Endometrial microvascular endothelial cells (primary cell): ENCODE data around the gene LMO2. TPM values are rescaled to one million over a fixed set of nuclear protein-coding genes. Genes with fewer than 3 reads are reported as not detected.

ENCODE experiments used
- in situ Hi-C: cut with HindIII; loops from 2 replicates; pipeline ENCODE4 v1.10.0; 2017; ENCODE audit warnings: low sequenced_read_pairs, low pct_unique_long_range_greater_than_20kb; ENCODE audit errors: inconsistent ontology term
- total RNA-seq: library from RNA; depleted of rRNA; stranded (reverse); fragments of >200 nt; gene quantifications from one replicate; pipeline ENCODE4 v1.2.3, GENCODE V29; 2015; ENCODE audit errors: inconsistent ontology term

The LMO2 gene
- total RNA-seq, 1 donor from 2014 or later, result 7.7 TPM

- in situ Hi-C loops, result no loop called here
Observed at GRCh38 chr11:33893711-33894397, 2.0 kb upstream of the LMO2 start.

GRCh38 chr11:33892906-33893594 is 1.2 kb upstream of the LMO2 start:
- in situ Hi-C loops, result no loop called here

DNA sequence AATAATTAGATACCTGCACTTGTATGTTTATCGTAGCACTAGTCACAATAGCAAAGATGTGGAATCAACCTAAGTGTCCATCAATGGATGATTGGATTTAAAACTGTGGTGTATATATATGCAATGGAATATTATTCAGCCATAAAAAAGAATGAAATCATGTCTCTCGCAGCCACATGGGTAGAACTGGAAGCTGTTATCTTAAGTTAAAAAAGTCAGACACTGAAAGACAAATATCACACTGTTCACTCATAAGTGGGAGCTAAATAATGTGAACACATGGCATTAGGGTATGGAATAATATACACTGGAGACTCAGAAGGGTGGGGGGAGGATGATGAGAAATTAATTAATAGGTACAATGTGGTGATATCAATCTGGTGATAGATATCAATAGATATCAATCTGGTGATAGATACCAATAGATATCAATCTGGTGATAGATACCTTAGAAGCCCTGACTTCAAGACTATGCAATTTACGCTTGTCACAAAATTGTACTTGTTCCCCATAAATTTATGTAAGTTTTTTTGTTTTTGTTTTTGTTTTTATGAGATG is 2.0 kb downstream of the LMO2 start:
- in situ Hi-C loops, result no loop called here

GRCh38 chr11:33889296-33889695 is 2.6 kb downstream of the LMO2 start:
- in situ Hi-C loops, result no loop called here

DNA sequence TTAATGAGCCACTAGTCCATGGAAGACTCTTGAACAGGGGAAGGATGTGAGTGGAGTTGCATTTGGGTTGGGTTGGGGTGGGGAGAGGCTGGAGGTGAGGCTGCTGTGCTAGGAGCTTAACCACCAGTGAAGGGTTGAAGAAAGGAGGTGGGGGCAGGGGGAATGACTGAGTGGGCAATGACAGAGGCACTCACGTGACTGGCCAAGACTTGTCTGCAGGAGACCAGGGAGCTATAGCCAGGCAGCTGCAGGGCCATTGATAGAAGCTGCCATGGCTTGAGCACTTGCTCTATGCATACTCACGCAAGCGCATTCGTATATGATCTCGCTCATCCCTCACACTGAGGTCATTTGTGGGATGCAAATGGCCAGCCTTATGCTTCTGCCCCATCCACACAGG is 4.0 kb downstream of the LMO2 start:
- in situ Hi-C loops, result no loop called here

- in situ Hi-C loops, result no loop called here
Observed at GRCh38 chr11:33885338-33886005, 6.4 kb downstream of the LMO2 start.

DNA sequence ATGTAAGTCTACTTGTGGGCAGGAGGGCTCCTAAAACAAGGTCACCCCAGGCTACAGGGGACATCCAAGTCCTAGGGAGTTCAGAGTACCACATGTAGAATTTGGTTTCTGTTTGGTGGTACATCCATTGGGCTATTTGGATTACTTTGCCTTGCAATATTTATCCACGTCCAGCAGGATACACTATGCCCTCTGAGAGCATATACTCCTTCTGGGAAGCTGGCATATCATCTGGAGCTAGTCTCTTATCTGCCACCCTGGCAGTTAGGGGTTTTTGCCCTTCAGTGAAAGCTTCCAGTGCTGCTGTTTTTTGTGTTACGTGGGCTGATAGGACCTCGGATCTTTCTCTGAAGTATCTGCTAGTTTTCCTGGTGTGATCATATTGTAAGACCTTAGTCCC is 7.3 kb downstream of the LMO2 start:
- in situ Hi-C loops, result no loop called here

DNA sequence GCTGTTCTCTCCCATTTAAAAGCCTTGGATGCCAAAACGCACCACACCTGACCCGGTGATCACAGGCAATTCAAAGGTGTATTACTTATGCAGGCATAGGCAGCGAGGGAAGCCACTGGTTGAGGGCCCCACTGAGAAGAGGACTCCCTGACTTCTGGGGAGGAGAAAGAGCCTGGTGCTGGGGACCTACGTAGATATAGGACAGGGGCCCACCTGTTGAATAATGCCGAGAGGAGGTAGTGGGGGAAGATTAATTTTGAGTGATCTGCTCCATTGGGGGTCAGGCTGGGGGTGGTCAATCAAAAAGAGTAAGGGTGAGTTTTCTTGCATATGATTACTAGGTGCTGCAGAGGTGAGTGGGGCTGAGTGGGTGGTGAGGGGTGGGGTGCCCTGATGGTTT is 7.8 kb downstream of the LMO2 start:
- in situ Hi-C loops, result no loop called here

DNA sequence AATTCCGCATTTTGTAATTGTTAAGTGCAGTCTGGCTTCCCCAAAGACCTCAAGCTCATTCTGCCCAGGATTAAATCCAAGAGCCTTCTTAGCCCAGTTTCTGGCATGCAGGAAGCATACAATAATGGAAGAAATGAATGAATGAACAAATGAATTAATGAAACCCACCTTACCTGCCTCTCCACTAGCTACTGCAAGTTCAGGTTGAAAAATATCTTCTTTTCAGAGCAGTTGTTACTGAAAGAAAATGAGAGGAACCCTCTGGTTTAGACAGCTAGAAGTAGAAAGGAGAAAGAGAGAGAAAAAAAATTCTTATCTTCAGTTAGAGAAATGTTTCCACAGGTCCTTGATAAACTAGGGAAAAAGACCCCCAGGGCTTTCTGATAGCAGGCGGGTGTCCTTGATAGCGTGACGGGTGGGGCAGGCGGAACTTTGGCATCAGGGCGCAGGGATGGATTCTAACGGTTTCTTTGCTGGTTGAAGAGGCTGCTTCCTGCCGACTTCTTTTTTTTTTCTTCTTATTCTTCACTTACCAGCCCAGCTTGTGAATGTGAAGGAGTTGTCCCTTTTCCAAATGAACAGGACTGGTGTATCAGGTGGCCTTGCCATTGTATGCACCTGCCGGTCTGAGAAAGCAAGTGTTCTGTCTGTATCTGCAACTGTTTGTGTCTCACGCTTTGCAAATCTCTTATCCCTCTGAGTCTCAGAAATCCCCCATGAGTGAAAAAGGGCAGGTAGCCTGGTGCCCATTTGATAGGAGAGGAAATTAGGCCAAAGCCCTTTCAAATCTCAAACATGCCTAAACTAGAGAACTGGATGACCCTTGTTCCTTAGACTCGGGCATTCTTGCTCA is 10.0 kb downstream of the LMO2 start:
- in situ Hi-C loops, result no loop called here

DNA sequence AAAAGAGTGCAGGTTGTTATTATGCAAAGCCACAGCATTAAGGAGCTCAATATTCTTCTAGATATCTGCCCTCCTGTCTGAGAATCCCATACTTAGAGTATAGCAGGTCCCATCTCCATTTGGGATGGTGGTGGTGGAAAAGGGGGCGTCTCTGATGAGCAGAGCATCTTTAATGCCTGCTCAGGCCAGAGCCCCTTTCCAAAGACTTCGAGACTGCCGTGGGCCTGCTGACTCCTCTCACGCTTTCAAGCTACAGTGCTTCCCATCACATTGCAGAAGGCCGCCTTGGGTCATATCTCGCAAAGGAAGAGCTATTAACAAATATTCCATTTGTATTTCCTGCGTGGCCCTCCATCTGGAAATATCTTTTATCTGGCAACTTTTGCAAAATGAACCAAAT is 10.9 kb downstream of the LMO2 start:
- in situ Hi-C loops, result no loop called here

DNA sequence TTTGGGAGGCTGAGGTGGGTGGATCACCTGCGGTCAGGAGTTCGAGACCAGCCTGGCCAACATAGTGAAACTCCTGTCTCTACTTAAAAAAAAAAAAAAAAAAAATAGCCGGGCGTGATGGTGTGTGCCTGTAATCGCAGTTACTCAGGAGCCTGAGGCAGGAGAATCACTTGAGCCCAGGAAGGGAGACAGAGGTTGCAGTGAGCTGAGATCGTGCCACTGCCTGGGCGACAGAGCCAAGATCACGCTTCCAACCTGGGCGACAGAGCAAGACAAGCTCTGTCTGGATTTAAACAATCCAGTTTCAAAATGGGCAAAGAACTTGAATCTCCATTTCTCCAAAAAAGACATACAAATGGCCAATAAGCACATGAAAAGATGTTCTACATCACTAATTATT is 12.5 kb downstream of the LMO2 start:
- in situ Hi-C loops, result no loop called here

DNA sequence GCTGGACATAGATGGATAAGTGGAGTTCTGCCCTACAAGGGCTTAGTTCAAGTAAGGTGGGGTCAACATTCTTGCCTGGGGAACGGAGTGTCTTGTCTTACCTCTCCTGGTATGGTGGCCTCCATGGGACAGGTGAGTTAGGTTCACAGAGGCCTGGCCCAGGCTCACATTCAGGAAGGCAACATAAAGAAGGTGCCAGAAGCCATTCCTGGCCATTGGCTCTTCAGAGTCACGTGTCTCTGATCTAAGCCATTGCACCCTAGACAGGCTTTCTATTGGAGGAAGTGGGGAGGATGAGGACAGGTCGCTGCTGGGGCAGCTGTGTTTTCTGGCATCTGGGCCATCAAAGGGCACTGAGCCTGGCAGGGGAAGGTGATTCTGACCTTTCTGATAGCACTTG is 14.8 kb downstream of the LMO2 start:
- in situ Hi-C loops, result no loop called here

- in situ Hi-C loops, result no loop called here
Observed at GRCh38 chr11:33875621-33876294, 16.1 kb downstream of the LMO2 start.

DNA sequence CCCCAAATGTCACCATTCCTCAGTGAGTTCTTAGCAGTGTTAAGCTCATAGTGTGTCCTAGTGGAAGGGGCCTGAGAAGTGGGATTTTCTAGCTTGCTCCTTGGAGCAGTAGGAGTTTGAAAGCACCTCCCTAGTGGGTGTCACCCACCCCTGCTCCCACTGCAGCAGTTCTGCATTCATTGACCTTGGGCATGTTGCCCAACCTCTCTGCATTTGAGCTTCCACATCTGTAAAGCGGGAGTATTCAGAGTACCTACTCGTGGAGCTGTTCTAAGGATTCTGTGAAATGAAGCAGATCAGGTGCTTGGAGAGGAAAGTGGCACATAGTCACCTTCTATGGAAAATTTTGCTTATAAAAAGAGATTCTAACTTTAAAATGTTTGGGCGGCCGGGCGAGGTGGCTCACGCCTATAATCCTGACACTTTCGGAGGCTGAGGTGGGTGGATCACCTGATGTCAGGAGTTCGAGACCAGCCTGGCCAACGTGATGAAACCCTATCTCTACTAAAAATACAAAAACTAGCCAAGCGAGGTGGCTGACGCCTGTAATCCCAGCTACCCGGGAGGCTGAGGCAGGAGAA is 16.9 kb downstream of the LMO2 start:
- in situ Hi-C loops, result no loop called here

- in situ Hi-C loops, result no loop called here
Observed at GRCh38 chr11:33874433-33874832, 17.4 kb downstream of the LMO2 start.

- in situ Hi-C loops, result no loop called here
Observed at GRCh38 chr11:33869481-33870422, 22.1 kb downstream of the LMO2 start.
